Right lobe of liver (tissue), 4 donors: ENCODE results near the gene CDKN1C.

ENCODE experiments used
- POLR2A ChIP-seq: fragments of 450-650 bp; IDR thresholded peaks from one replicate; pipeline ENCODE4 v1.6.1; 2017; ENCODE audit warnings: antibody characterized with exemption, mild to moderate bottlenecking
- TF ChIP-seq, protein P1 (sequence below), 4 donors: fragments of 200-600 bp in 3 of 4; fragments of 450-650 bp in 1 of 4; IDR thresholded peaks; one replicate each; pipeline versions ENCODE4 v1.5.1 to v1.8.0; 2016 to 2022; ENCODE audit warnings: antibody characterized with exemption in 4 of 4, mild to moderate bottlenecking in 2 of 4
- donor health status: DM: no; HTN: no; CAD: no.
- donor health status: DM: no; HTN: no; CAD: no.
- donor health status: DM: no; HTN: yes; CAD: no.

DNA sequence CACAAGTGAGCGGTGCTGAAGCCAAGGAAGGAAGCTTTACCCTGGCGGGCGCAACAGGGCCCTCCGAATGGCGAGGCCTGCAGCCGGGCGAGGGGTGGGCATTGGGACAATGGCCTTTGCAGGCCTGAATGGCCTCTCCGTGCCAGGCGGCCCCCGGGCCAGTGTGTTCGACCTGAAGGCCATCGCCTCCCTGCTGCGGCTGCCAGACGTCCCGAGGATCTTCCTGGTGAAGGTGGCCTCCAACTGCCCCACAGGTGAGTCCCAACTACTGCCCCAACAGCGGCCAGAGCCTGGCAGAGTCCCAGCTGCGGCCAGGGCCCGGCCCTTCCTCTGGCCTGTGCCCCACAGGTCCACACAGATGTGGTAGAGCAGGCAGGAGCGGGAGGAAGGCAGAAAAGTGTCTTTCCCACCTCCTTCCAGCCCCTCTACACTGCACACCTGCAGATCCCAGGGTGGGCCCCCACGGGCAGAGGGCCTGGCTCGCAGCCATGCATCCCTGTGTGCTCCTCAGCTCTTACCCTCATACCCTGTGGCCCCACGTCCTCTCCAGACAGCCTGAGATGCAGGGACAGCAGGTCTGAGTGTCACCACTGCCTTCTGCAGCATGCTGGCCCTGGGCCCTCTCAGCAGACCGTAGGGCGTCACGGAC lies 32.4 kb upstream of the CDKN1C start:
- TF ChIP-seq POLR2A, result no peak
- TF ChIP-seq, protein P1, sequence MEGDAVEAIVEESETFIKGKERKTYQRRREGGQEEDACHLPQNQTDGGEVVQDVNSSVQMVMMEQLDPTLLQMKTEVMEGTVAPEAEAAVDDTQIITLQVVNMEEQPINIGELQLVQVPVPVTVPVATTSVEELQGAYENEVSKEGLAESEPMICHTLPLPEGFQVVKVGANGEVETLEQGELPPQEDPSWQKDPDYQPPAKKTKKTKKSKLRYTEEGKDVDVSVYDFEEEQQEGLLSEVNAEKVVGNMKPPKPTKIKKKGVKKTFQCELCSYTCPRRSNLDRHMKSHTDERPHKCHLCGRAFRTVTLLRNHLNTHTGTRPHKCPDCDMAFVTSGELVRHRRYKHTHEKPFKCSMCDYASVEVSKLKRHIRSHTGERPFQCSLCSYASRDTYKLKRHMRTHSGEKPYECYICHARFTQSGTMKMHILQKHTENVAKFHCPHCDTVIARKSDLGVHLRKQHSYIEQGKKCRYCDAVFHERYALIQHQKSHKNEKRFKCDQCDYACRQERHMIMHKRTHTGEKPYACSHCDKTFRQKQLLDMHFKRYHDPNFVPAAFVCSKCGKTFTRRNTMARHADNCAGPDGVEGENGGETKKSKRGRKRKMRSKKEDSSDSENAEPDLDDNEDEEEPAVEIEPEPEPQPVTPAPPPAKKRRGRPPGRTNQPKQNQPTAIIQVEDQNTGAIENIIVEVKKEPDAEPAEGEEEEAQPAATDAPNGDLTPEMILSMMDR (IDR thresholded peaks at IDR 0.05), result no peak
